SU-DHL-6 (cell line): ENCODE results near the gene LHPP.

ENCODE experiments used
- CTCF ChIP-seq: fragments of 200-600 bp; sonication (generic); IDR thresholded peaks from one replicate; pipeline ENCODE4 v1.5.1; 2017; ENCODE audit warnings: antibody characterized with exemption, mild to moderate bottlenecking, low read length, moderate library complexity; ENCODE audit not compliant: insufficient read depth, poor library complexity, severe bottlenecking
- EZH2phosphoT487 ChIP-seq: fragments of 200-600 bp; sonication (generic), shearing (Covaris generic); conservative IDR thresholded peaks from 2 replicates; pipeline ENCODE4 v1.6.1; 2018; ENCODE audit warnings: mild to moderate bottlenecking, antibody characterized with exemption, low read length, moderate library complexity, mixed read lengths

- TF ChIP-seq CTCF (no peak), EZH2phosphoT487 (no peak)
Observed at GRCh38 chr10:124458473-124458872, 3.1 kb upstream of the LHPP start.
